KMS-11 (cell line): ENCODE results near the gene MEF2D.

Experiments
- H2AFZ ChIP-seq: fragments of 200-600 bp; sonication (generic); 2 replicates; pipeline ENCODE4 v1.6.1; 2016; ENCODE audit warnings: antibody characterized with exemption, mixed run types, low read depth
- H3K27ac ChIP-seq: fragments of 200-600 bp; sonication (generic); 2 replicates; pipeline ENCODE4 v1.6.1; 2016; ENCODE audit warnings: mild to moderate bottlenecking, mixed run types
- H3K27me3 ChIP-seq: fragments of 200-600 bp; sonication (generic); 2 replicates; pipeline ENCODE4 v1.6.1; 2017; ENCODE audit warnings: mild to moderate bottlenecking, low read depth, mixed run types, moderate library complexity; ENCODE audit not compliant: insufficient read depth
- H3K36me3 ChIP-seq: fragments of 200-600 bp; sonication (generic); 2 replicates; pipeline ENCODE4 v1.6.1; 2017; ENCODE audit warnings: mild to moderate bottlenecking, mixed run types; ENCODE audit not compliant: insufficient read depth
- H3K4me1 ChIP-seq: fragments of 200-600 bp; sonication (generic); 2 replicates; pipeline ENCODE4 v1.6.1; 2016; ENCODE audit warnings: mild to moderate bottlenecking, low read depth, mixed run types; ENCODE audit not compliant: poor library complexity, severe bottlenecking
- H3K4me2 ChIP-seq: fragments of 200-600 bp; sonication (generic); 2 replicates; pipeline ENCODE4 v1.7.0; 2016; ENCODE audit warnings: mild to moderate bottlenecking, mixed run types
- H3K4me3 ChIP-seq: fragments of 200-600 bp; sonication (generic); IDR thresholded peaks from 2 replicates; pipeline ENCODE4 v1.6.1; 2017; ENCODE audit warnings: low read depth, low read length, mixed read lengths; ENCODE audit not compliant: insufficient read depth
- H3K79me2 ChIP-seq: fragments of 200-600 bp; sonication (generic); 2 replicates; pipeline ENCODE4 v1.6.1; 2016; ENCODE audit warnings: low read depth, mixed run types; ENCODE audit not compliant: insufficient read depth
- H3K9ac ChIP-seq: fragments of 200-600 bp; sonication (generic); 2 replicates; pipeline ENCODE4 v1.6.1; 2016; ENCODE audit warnings: mild to moderate bottlenecking, mixed run types
- H4K20me1 ChIP-seq: fragments of 200-600 bp; sonication (generic); 2 replicates; pipeline ENCODE4 v1.6.1; 2016; ENCODE audit warnings: mild to moderate bottlenecking, mixed run types; ENCODE audit not compliant: insufficient read depth
- CTCF ChIP-seq: fragments of 200-600 bp; sonication (generic); conservative IDR thresholded peaks from 2 replicates; pipeline ENCODE4 v1.6.1; 2017; ENCODE audit warnings: low read depth, mild to moderate bottlenecking, antibody characterized with exemption, low read length, moderate library complexity, mixed read lengths

The MEF2D gene

GRCh38 chr1:156479093-156480015, 21.2 kb downstream of the MEF2D start:
- no peaks in the 10 kb centered on the region for H3K27me3 ChIP-seq
- H3K79me2 ChIP-seq, result peaks cover 24% of the 10 kb centered on the region
- peaks cover 7% of the 10 kb centered on the region; the same call in 1 of the 2 replicates for H4K20me1 ChIP-seq
- no peak overlapping the region for H3K4me3 ChIP-seq
- peaks cover 66% of the 10 kb centered on the region; the same call in 1 of the 2 replicates for H3K36me3 ChIP-seq
- H2AFZ ChIP-seq, result no peak overlapping the region
- TF ChIP-seq CTCF, result no peak
- peaks cover 45% of the 10 kb centered on the region for H3K4me1 ChIP-seq
- H3K27ac ChIP-seq, result no peak overlapping the region
- no peak overlapping the region for H3K4me2 ChIP-seq
- no peak overlapping the region for H3K9ac ChIP-seq

DNA sequence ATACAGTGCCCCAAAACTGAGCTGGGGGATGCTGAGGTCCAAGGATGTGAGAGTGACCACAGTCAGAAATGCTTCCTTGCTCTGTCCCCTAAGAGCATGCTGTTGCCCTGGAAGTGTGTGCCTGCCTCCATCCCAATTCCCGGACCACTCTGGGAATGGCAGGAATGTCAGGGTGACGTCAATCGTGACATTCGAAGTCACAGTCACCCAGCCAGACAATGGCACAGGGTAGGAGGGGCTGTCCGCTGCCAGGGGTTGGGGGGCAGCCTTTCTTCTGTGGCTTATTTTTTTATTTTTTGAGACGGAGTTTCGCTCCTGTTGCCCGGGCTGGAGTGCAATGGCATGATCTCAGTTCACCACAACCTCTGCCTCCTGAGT, 22.3 kb downstream of the MEF2D start:
- Histone ChIP-seq H3K27ac (no peak overlapping the region), H3K9ac (no peak overlapping the region), H3K36me3 (peaks cover 72% of the 10 kb centered on the region; the same call in 1 of the 2 replicates), H4K20me1 (no peaks in the 10 kb centered on the region), H3K4me2 (no peak overlapping the region), H3K4me3 (no peak overlapping the region), H3K27me3 (no peaks in the 10 kb centered on the region), H3K79me2 (peaks cover 12% of the 10 kb centered on the region; the same call in 1 of the 2 replicates), H3K4me1 (peaks cover 37% of the 10 kb centered on the region), H2AFZ (no peak overlapping the region)
- no peak for TF ChIP-seq CTCF

GRCh38 chr1:156477526-156478249, 22.9 kb downstream of the MEF2D start:
- Histone ChIP-seq H3K9ac (no peak overlapping the region), H2AFZ (no peak overlapping the region), H3K4me3 (no peak overlapping the region), H3K4me2 (no peak overlapping the region), H3K27me3 (no peaks in the 10 kb centered on the region), H3K27ac (no peak overlapping the region), H3K79me2 (peaks cover 8% of the 10 kb centered on the region; the same call in 1 of the 2 replicates), H3K36me3 (peaks cover 69% of the 10 kb centered on the region; the same call in 1 of the 2 replicates), H4K20me1 (no peaks in the 10 kb centered on the region), H3K4me1 (peaks cover 37% of the 10 kb centered on the region)
- TF ChIP-seq CTCF, result no peak

GRCh38 chr1:156476501-156477298, 23.9 kb downstream of the MEF2D start:
- Histone ChIP-seq H3K4me2 (no peak overlapping the region), H3K79me2 (no peaks in the 10 kb centered on the region; the same call in 1 of the 2 replicates), H3K9ac (no peak overlapping the region), H3K4me3 (no peak overlapping the region), H3K27ac (no peak overlapping the region), H3K27me3 (no peaks in the 10 kb centered on the region), H3K4me1 (peaks cover 37% of the 10 kb centered on the region), H3K36me3 (peaks cover 64% of the 10 kb centered on the region; the same call in 1 of the 2 replicates), H2AFZ (no peak overlapping the region), H4K20me1 (no peaks in the 10 kb centered on the region)
- TF ChIP-seq CTCF, result no peak
